Measurements from ENCODE around the gene KIRREL3. TPM values are rescaled to one million over a fixed set of nuclear protein-coding genes. Genes with fewer than 3 reads are reported as not detected.

The KIRREL3 gene
- total RNA-seq, 4 donors from 2014 or later: 0.19 TPM; not detected in 3

DNA sequence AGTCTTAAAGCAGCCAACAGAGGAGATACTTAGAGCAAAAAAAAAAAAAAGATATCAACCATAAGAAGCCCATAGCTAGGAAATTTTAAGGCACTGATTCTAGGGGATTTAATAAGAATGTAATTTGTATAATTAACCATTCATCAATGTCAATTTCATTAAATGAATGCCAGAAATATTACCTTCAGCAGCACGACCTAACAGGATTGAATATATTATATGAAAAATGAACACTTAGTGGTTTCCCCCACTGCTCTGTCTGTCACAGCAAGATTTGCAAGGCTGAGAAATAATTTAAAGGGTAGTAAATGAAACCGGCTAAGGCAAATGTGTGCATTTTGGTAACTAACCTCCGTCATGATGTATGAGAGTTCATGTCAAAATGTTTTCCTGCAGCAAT, 319.9 kb downstream of the KIRREL3 start:
- Histone ChIP-seq H3K36me3 (no peaks in the 10 kb centered on the region), H3K4me1 (no peaks in the 10 kb centered on the region), H3K4me3 (no peak overlapping the region), H3K27me3 (peaks cover 0 to 38% (median 0%) of the 10 kb centered on the region in 4 donors), H3K27ac (no peak overlapping the region), H3K9me3 (no peaks in the 10 kb centered on the region)
- intact Hi-C loops (cut with DNase I): no loop called here
- DNase-seq: no peak
- 24% methylated on average over 3 of the region's 3 CpGs for WGBS, 2 donors
- TF ChIP-seq, protein P1, sequence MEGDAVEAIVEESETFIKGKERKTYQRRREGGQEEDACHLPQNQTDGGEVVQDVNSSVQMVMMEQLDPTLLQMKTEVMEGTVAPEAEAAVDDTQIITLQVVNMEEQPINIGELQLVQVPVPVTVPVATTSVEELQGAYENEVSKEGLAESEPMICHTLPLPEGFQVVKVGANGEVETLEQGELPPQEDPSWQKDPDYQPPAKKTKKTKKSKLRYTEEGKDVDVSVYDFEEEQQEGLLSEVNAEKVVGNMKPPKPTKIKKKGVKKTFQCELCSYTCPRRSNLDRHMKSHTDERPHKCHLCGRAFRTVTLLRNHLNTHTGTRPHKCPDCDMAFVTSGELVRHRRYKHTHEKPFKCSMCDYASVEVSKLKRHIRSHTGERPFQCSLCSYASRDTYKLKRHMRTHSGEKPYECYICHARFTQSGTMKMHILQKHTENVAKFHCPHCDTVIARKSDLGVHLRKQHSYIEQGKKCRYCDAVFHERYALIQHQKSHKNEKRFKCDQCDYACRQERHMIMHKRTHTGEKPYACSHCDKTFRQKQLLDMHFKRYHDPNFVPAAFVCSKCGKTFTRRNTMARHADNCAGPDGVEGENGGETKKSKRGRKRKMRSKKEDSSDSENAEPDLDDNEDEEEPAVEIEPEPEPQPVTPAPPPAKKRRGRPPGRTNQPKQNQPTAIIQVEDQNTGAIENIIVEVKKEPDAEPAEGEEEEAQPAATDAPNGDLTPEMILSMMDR (IDR thresholded peaks at IDR 0.05): no peak
- TF ChIP-seq POLR2A (IDR thresholded peaks at IDR 0.05): no peak

DNA sequence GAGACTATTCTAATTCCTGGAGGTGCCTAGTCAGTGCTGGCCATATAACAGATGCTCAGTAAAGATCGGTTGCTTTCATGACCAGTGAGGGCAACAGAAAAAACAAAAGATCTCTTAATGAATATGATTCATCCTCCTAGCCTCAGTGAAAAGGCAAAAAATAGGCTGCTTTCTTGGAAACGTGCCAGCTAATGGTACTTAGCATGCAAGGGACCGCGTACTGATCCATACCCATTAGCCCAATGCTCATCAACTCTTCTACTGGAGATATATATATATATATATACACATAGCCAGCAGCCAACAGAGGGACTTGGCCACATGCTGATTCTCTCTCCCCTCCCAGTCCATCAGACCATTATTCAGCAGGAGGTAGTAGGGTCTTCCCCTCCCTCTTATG, 320.4 kb downstream of the KIRREL3 start:
- TF ChIP-seq POLR2A (IDR thresholded peaks at IDR 0.05): no peak
- TF ChIP-seq, protein P1 (IDR thresholded peaks at IDR 0.05): no peak
- H3K27me3 ChIP-seq: peaks cover 0 to 35% (median 0%) of the 10 kb centered on the region in 4 donors
- no peaks in the 10 kb centered on the region for H3K9me3 ChIP-seq
- H3K36me3 ChIP-seq: no peaks in the 10 kb centered on the region
- H3K4me1 ChIP-seq: no peaks in the 10 kb centered on the region
- no peak overlapping the region for H3K27ac ChIP-seq
- no peak overlapping the region for H3K4me3 ChIP-seq
- no peak for DNase-seq
- intact Hi-C loops (cut with DNase I): no loop called here
- 63% methylated on average over 4 of the region's 4 CpGs for WGBS, 2 donors

DNA sequence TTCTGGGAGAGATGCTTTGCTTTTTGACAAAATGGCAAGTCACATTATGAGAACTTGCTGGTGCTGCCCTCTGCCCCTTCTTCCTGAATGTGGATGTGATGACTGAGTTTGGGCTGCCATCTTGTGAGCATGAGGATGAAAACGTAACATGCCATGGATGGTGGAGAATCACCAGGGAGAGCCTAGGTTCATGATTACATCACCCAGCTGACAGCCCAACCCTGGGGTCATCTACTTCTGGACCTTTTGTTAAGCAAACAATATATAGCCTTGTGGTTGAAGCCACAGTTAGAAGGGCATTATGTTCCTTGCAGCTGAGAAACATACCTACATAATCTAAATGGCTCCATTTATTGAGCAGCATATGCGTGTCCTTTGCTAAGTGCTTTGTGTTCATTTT, 321.5 kb downstream of the KIRREL3 start:
- TF ChIP-seq, protein P1 (IDR thresholded peaks at IDR 0.05): no peak
- TF ChIP-seq POLR2A (IDR thresholded peaks at IDR 0.05): no peak
- intact Hi-C loops (cut with DNase I): no loop called here
- DNase-seq: no peak

DNA sequence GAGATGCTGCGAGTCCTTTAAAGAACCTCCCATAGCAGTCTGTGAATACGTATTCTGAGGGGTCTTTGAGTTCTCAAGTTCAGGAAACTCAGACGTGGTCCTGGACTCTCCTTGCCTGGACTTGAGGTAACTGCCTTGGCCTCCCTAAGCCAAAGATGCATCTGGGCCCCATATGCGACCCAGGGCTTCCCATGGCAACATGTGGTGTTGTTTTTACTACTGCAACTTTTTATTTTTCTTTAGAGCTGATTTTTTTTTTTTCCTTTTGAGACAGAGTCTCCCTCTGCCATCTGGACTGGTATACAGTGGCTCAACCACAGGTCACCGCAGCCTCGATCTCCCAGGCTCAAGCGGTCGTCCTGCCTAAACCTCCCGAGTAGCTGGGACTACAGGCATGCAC, 324.0 kb downstream of the KIRREL3 start:
- Histone ChIP-seq H3K4me3 (no peak overlapping the region), H3K36me3 (no peaks in the 10 kb centered on the region), H3K9me3 (no peaks in the 10 kb centered on the region), H3K4me1 (no peaks in the 10 kb centered on the region), H3K27ac (no peak overlapping the region), H3K27me3 (peaks cover 0 to 48% (median 0%) of the 10 kb centered on the region in 4 donors)
- intact Hi-C loops (cut with DNase I): no loop called here
- DNase-seq: no peak
- 77 to 80% methylated on average over 4 to 9 of the region's 9 CpGs for WGBS, 2 donors
- TF ChIP-seq, protein P1 (IDR thresholded peaks at IDR 0.05): no peak
- TF ChIP-seq POLR2A (IDR thresholded peaks at IDR 0.05): no peak

More for the DNA sequence above, 321.5 kb downstream of the KIRREL3 start:
- WGBS, 2 donors: 28 to 50% methylated on average over 2 of the region's 2 CpGs
- Histone ChIP-seq H3K4me3 (no peak overlapping the region), H3K4me1 (no peaks in the 10 kb centered on the region), H3K36me3 (no peaks in the 10 kb centered on the region), H3K27ac (no peak overlapping the region), H3K9me3 (no peaks in the 10 kb centered on the region), H3K27me3 (peaks cover 0 to 43% (median 0%) of the 10 kb centered on the region in 4 donors)

DNA sequence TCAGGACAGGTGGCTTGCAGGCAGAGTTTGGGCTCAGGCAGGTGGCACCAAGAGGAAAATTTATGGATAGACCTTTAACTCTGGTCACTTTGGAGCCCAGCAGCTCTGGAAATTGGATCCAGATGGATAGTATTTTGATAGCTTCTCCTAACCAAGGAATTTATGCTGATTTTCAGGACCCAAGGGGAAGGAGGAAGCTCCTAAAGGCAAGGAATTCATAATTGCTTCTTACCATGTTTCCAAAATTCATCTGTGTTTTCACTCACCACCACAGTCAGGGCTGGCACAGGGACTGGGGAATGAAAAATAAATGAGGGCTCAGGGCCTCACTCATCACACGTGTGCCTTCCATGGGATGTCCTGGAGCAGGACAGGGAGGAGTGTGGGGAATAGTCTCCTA, 327.3 kb downstream of the KIRREL3 start:
- TF ChIP-seq, protein P1 (IDR thresholded peaks at IDR 0.05): no peak
- TF ChIP-seq POLR2A (IDR thresholded peaks at IDR 0.05): no peak
- H3K27me3 ChIP-seq: peaks cover 0 to 52% (median 0%) of the 10 kb centered on the region in 4 donors
- H3K9me3 ChIP-seq: no peaks in the 10 kb centered on the region
- 54 to 78% methylated on average over 1 of the region's 1 CpG for WGBS, 2 donors
- intact Hi-C loops (cut with DNase I): no loop called here
- no peaks in the 10 kb centered on the region for H3K4me1 ChIP-seq
- no peak for DNase-seq
- H3K4me3 ChIP-seq: no peak overlapping the region
- no peaks in the 10 kb centered on the region for H3K36me3 ChIP-seq
- no peak overlapping the region for H3K27ac ChIP-seq

Data from esophagus squamous epithelium (tissue), 5 donors.